Type B pancreatic cell (in vitro differentiated cells): Measurements from ENCODE around the gene TNNT3. TPM values are rescaled to one million over a fixed set of nuclear protein-coding genes. Genes with fewer than 3 reads are reported as not detected.

ENCODE experiments used
- DNase-seq: peaks from one replicate; pipeline ENCODE4 v3.0.0; 2021; ENCODE audit warnings: mixed read lengths; ENCODE audit not compliant: unreplicated experiment; ENCODE audit errors: extremely low spot score
- H3K27ac Mint-ChIP-seq: 2 replicates; pipeline ENCODE4 v1.8.0; 2021; ENCODE audit warnings: mild to moderate bottlenecking, mixed read lengths
- H3K27me3 Mint-ChIP-seq: 2 replicates; pipeline ENCODE4 v1.8.0; 2021; ENCODE audit warnings: mixed read lengths
- H3K36me3 Mint-ChIP-seq: 2 replicates; pipeline ENCODE4 v1.8.0; 2021; ENCODE audit warnings: mixed read lengths
- H3K4me1 Mint-ChIP-seq: one replicate; pipeline ENCODE4 v1.8.0; 2021; ENCODE audit warnings: mixed read lengths; ENCODE audit not compliant: unreplicated experiment
- H3K4me3 Mint-ChIP-seq: 2 replicates; pipeline ENCODE4 v1.8.0; 2021; ENCODE audit warnings: mild to moderate bottlenecking, mixed read lengths
- H3K9me3 Mint-ChIP-seq: 2 replicates; pipeline ENCODE4 v1.8.0; 2021; ENCODE audit warnings: mixed read lengths
- CTCF ChIP-seq: fragments of 200-600 bp; sonication (generic); conservative IDR thresholded peaks from 2 replicates; pipeline ENCODE4 v1.5.0; 2021; ENCODE audit warnings: antibody characterized with exemption, mild to moderate bottlenecking
- total RNA-seq: library from RNA; stranded (reverse); gene quantifications from 2 replicates; pipeline ENCODE4 v1.2.1, GENCODE V29; 2021; ENCODE audit warnings: low replicate concordance

Gene TNNT3
- total RNA-seq, 1 donor from 2014 or later: 17.3 TPM

GRCh38 chr11:1920909-1921573, 1.5 kb downstream of the TNNT3 start:
- DNase-seq: no peak
- Mint-ChIP-seq H3K27ac (no peak overlapping the region), H3K4me3 (no peak overlapping the region), H3K36me3 (no peaks in the 10 kb centered on the region), H3K27me3 (no peaks in the 10 kb centered on the region), H3K4me1 (peaks cover 14% of the 10 kb centered on the region), H3K9me3 (no peaks in the 10 kb centered on the region)
- no peak for TF ChIP-seq CTCF

- Mint-ChIP-seq H3K27me3 (no peaks in the 10 kb centered on the region), H3K36me3 (no peaks in the 10 kb centered on the region), H3K27ac (peak overlapping the region; percentile 61), H3K9me3 (no peaks in the 10 kb centered on the region), H3K4me3 (no peak overlapping the region), H3K4me1 (peaks cover 18% of the 10 kb centered on the region)
- no peak for TF ChIP-seq CTCF
- DNase-seq: no peak
These were observed 2.2 kb downstream of the TNNT3 start for GRCh38 chr11:1921574-1922141.

- no peak overlapping the region for H3K4me3 Mint-ChIP-seq
- DNase-seq: no peak
- H3K4me1 Mint-ChIP-seq: peaks cover 20% of the 10 kb centered on the region
- no peaks in the 10 kb centered on the region for H3K9me3 Mint-ChIP-seq
- H3K27me3 Mint-ChIP-seq: no peaks in the 10 kb centered on the region
- H3K36me3 Mint-ChIP-seq: no peaks in the 10 kb centered on the region
- H3K27ac Mint-ChIP-seq: peak overlapping the region; percentile 79
- TF ChIP-seq CTCF: no peak
These were observed 3.1 kb downstream of the TNNT3 start for GRCh38 chr11:1922481-1923081.

- Mint-ChIP-seq H3K9me3 (no peaks in the 10 kb centered on the region), H3K27ac (peak overlapping the region; percentile 66), H3K36me3 (no peaks in the 10 kb centered on the region), H3K4me3 (no peak overlapping the region), H3K27me3 (no peaks in the 10 kb centered on the region), H3K4me1 (peaks cover 20% of the 10 kb centered on the region)
- no peak for DNase-seq
- TF ChIP-seq CTCF: no peak
These were observed 3.9 kb downstream of the TNNT3 start for GRCh38 chr11:1923201-1923956.

- no peak for TF ChIP-seq CTCF
- no peak for DNase-seq
- peak overlapping the region; percentile 66 for H3K27ac Mint-ChIP-seq
- H3K4me1 Mint-ChIP-seq: peaks cover 20% of the 10 kb centered on the region
- H3K36me3 Mint-ChIP-seq: no peaks in the 10 kb centered on the region
- H3K9me3 Mint-ChIP-seq: no peaks in the 10 kb centered on the region
- no peak overlapping the region for H3K4me3 Mint-ChIP-seq
- H3K27me3 Mint-ChIP-seq: no peaks in the 10 kb centered on the region
These were observed 4.7 kb downstream of the TNNT3 start for GRCh38 chr11:1924181-1924580.
